Mesothelial cell of epicardium (in vitro differentiated cells): ENCODE results near the gene ACOXL. TPM values are rescaled to one million over a fixed set of nuclear protein-coding genes. Genes with fewer than 3 reads are reported as not detected.

Experiments
- DNase-seq, 2 experiments: peaks; one replicate each; pipeline ENCODE4 v3.0.0; 2021; ENCODE audit warnings: low spot score in 2 of 2; ENCODE audit not compliant: unreplicated experiment in 2 of 2
- H3K27ac Mint-ChIP-seq: 2 replicates; pipeline ENCODE4 v1.8.0; 2021; ENCODE audit warnings: mixed read lengths
- H3K27me3 Mint-ChIP-seq: 2 replicates; pipeline ENCODE4 v1.8.0; 2021; ENCODE audit warnings: low read depth, mixed read lengths
- H3K36me3 Mint-ChIP-seq: 2 replicates; pipeline ENCODE4 v1.8.0; 2021; ENCODE audit warnings: mixed read lengths
- H3K4me1 Mint-ChIP-seq: 2 replicates; pipeline ENCODE4 v1.8.0; 2021; ENCODE audit warnings: mixed read lengths
- H3K4me3 Mint-ChIP-seq: 2 replicates; pipeline ENCODE4 v1.8.0; 2021; ENCODE audit warnings: mild to moderate bottlenecking, moderate library complexity, mixed read lengths
- H3K9me3 Mint-ChIP-seq: 2 replicates; pipeline ENCODE4 v1.8.0; 2021; ENCODE audit warnings: mixed read lengths
- total RNA-seq: library from RNA; stranded (reverse); gene quantifications from 3 replicates; pipeline ENCODE4 v1.2.1, GENCODE V29; 2021
- TF ChIP-seq, protein P1 (sequence below): fragments of 200-600 bp; sonication (generic); IDR thresholded peaks from one replicate; pipeline ENCODE4 v1.5.0; 2021; ENCODE audit warnings: antibody characterized with exemption; ENCODE audit not compliant: unreplicated experiment

The ACOXL gene
- total RNA-seq, 1 donor from 2014 or later, result 0.20 TPM

DNA sequence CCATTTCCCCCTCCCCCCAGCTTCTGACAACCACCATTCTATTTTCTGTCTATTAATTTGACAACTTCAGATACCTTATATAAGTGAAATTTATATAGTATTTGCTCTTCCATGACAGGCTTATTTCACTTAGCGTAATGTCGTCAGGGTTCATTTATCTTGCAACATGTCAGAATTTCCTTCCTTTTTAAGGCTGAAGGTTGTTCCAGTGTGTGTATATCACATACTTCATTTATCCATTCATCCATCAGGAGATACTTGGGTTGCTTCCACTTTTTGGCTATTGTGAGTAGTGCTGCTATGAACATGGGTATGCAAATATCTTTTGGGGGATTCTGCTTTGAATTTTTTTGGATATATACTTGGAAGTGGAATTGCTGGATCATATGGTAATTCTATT lies 395.7 kb downstream of the ACOXL start:
- H3K27ac Mint-ChIP-seq, result no peak overlapping the region
- TF ChIP-seq, protein P1, sequence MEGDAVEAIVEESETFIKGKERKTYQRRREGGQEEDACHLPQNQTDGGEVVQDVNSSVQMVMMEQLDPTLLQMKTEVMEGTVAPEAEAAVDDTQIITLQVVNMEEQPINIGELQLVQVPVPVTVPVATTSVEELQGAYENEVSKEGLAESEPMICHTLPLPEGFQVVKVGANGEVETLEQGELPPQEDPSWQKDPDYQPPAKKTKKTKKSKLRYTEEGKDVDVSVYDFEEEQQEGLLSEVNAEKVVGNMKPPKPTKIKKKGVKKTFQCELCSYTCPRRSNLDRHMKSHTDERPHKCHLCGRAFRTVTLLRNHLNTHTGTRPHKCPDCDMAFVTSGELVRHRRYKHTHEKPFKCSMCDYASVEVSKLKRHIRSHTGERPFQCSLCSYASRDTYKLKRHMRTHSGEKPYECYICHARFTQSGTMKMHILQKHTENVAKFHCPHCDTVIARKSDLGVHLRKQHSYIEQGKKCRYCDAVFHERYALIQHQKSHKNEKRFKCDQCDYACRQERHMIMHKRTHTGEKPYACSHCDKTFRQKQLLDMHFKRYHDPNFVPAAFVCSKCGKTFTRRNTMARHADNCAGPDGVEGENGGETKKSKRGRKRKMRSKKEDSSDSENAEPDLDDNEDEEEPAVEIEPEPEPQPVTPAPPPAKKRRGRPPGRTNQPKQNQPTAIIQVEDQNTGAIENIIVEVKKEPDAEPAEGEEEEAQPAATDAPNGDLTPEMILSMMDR, result no peak
- DNase-seq, result no peak
- H3K4me1 Mint-ChIP-seq, result peaks cover 50% of the 10 kb centered on the region
- H3K27me3 Mint-ChIP-seq, result no peaks in the 10 kb centered on the region
- no peak overlapping the region for H3K4me3 Mint-ChIP-seq
- H3K36me3 Mint-ChIP-seq, result peaks cover 47% of the 10 kb centered on the region
- peaks cover 4% of the 10 kb centered on the region for H3K9me3 Mint-ChIP-seq

DNA sequence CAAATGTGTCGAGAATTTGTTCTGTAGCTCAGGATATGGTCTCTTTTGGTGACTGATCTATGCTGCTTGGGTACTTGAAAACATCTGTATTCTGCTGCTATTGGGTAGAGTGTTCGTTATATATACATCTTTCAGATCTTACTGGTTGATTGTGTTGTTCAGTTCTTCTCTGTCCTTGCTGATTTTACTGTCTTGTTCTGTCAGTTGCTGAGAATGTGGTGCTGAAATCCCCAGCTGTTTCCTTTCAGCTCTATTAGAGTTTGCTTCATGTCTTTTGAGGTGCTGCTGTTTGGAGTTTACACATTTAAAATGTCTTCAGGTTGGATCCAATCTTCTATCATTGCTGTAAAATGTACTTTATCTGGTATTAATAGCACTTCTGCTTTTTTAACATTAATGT lies 401.2 kb downstream of the ACOXL start:
- Mint-ChIP-seq H3K9me3 (peaks cover 11% of the 10 kb centered on the region), H3K4me3 (no peak overlapping the region), H3K36me3 (peaks cover 48% of the 10 kb centered on the region), H3K27ac (no peak overlapping the region), H3K4me1 (peaks cover 24% of the 10 kb centered on the region), H3K27me3 (no peaks in the 10 kb centered on the region)
- DNase-seq, result no peak
- TF ChIP-seq, protein P1, result no peak

DNA sequence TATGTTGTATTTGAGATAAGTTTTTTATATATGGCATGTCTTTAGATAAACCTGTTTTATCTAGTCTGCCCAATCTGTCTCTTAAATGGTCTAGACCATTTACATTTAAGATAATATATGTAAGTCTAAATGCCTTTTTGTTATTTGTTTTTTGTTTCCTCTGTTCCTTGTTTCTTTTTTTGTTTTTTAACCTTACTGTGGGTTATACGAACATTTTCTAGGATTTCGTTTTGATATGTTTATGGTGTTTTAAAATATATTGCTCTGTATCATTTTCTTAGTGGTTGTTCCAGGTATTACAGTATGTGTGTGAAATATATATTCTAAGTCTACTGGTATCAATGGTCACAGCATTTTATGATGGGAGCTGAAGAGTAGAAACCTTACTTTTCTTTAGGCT lies 401.7 kb downstream of the ACOXL start:
- Mint-ChIP-seq H3K4me1 (peaks cover 24% of the 10 kb centered on the region), H3K4me3 (no peak overlapping the region), H3K36me3 (peaks cover 45% of the 10 kb centered on the region), H3K9me3 (peaks cover 11% of the 10 kb centered on the region), H3K27ac (no peak overlapping the region), H3K27me3 (no peaks in the 10 kb centered on the region)
- TF ChIP-seq, protein P1, result peak; percentile 69
- no peak for DNase-seq

DNA sequence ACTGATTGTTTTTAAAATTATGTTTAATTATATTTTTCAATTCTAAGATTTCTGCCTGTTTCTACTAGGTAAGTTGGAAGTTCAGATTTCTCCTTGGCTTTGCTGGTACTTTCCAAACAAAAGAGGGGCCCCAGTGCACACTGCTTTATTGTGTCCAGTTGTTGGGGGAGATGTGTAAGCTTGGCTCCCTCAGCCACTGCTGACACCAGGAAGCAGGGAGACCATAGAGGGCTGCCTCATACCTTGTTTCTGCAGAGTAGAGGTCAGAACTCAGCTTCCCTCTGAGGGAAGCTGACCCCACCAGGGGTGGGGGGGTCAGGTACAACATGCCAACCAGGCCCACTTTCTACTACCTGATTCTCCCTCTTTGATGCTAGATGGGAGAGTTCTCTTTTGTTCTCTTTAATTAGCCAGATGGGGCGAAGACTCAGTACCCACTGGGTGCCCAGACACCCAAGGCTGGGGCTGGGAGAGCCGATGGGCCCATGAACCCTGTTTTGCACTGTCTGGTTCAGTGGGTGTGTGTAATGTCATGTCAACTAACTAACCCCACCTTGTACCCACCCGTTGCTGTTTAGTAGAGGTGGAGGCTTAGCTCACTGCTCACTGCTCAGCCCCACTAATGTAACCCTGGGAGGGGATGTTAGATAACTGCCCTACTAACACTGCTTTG lies 403.0 kb downstream of the ACOXL start:
- Mint-ChIP-seq H3K9me3 (peaks cover 10% of the 10 kb centered on the region), H3K27ac (no peak overlapping the region), H3K36me3 (peaks cover 40% of the 10 kb centered on the region), H3K27me3 (no peaks in the 10 kb centered on the region), H3K4me3 (no peak overlapping the region), H3K4me1 (peaks cover 25% of the 10 kb centered on the region)
- TF ChIP-seq, protein P1, result no peak
- no peak for DNase-seq

DNA sequence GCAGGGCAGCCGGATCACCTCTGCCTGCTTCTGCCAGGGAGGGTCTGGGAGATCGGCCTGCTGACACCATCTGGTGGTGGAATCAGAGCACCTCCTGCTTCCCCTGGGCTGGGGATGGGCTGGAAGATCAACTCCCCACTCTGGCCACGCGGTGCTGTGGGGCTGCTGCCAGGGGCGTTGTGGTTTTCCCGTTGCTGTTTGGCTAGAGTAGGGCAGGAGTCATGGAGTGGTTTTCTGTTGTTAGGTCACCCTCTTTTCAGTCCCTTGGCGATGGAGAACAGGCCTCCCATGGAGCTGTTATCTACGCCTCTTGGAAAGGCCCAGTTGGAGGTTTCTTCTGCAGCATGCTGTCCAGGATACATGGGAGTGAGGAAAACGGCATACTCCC lies 403.5 kb downstream of the ACOXL start:
- DNase-seq, result no peak
- Mint-ChIP-seq H3K4me3 (no peak overlapping the region), H3K36me3 (peaks cover 40% of the 10 kb centered on the region), H3K27me3 (no peaks in the 10 kb centered on the region), H3K27ac (no peak overlapping the region), H3K9me3 (peaks cover 7% of the 10 kb centered on the region), H3K4me1 (peaks cover 23% of the 10 kb centered on the region)
- TF ChIP-seq, protein P1, result no peak
